Vagina (tissue), 2 donors: ENCODE results near the gene IL1RAPL2. TPM values are rescaled to one million over a fixed set of nuclear protein-coding genes. Genes with fewer than 3 reads are reported as not detected.

ENCODE experiments used
- DNase-seq, 2 donors: peaks; one replicate each; pipeline ENCODE4 v3.0.0-alpha.2; 2017; ENCODE audit errors: extremely low spot score in 2 of 2
- H3K27ac ChIP-seq: fragments of 200-600 bp; sonication (generic); one replicate; pipeline ENCODE4 v1.5.1; 2019
- H3K27me3 ChIP-seq: fragments of 200-600 bp; sonication (generic); one replicate; pipeline ENCODE4 v1.5.1; 2019
- H3K36me3 ChIP-seq, 2 donors: fragments of 200-600 bp; sonication (generic); one replicate each; pipeline ENCODE4 v1.5.1; 2017 to 2019
- H3K4me1 ChIP-seq: fragments of 200-600 bp; sonication (generic); one replicate; pipeline ENCODE4 v1.5.1; 2019
- H3K4me3 ChIP-seq, 2 donors: fragments of 200-600 bp; sonication (generic); 1 replicate in 1 of 2; 2 replicates in 1 of 2; pipeline ENCODE4 v1.5.1; 2016 to 2019
- H3K9me3 ChIP-seq: fragments of 200-600 bp; sonication (generic); one replicate; pipeline ENCODE4 v1.5.1; 2019
- POLR2A ChIP-seq, 2 donors: fragments of 450-650 bp; IDR thresholded peaks; one replicate each; pipeline ENCODE4 v1.6.1; 2017; ENCODE audit warnings: antibody characterized with exemption in 2 of 2, mild to moderate bottlenecking in 2 of 2, moderate library complexity in 2 of 2
- POLR2AphosphoS5 ChIP-seq, 2 donors: sonication (generic); formaldehyde crosslinking; IDR thresholded peaks; one replicate each; pipeline ENCODE4 v1.9.0; 2017; ENCODE audit warnings: antibody characterized with exemption in 2 of 2, mild to moderate bottlenecking in 2 of 2, low read depth in 1 of 2; ENCODE audit not compliant: insufficient read depth in 1 of 2
- intact Hi-C: fragments of 100-400 bp; cut with DNase I; formaldehyde crosslinking; loops from one replicate; pipeline ENCODE4 v1.15.1; 2023
- total RNA-seq: library from RNA; depleted of rRNA; stranded (reverse); fragments of >200 nt; gene quantifications from one replicate; pipeline ENCODE4 v1.2.3, GENCODE V29; 2016
- TF ChIP-seq, protein P1 (sequence below), 3 experiments: fragments of 450-650 bp in 2 of 3; fragments of 200-600 bp in 1 of 3; sonication (generic) in 1 of 3; IDR thresholded peaks; one replicate each; pipeline ENCODE4 v1.5.1; 2017 to 2019; ENCODE audit warnings: antibody characterized with exemption in 3 of 3, mild to moderate bottlenecking in 2 of 3, moderate library complexity in 2 of 3

IL1RAPL2 gene
- total RNA-seq, 1 donor from 2014 or later: 0.25 TPM

GRCh38 chrX:105618393-105619101, 1052.5 kb downstream of the IL1RAPL2 start:
- Histone ChIP-seq H3K36me3 (no peaks in the 10 kb centered on the region), H3K27me3 (no peaks in the 10 kb centered on the region), H3K27ac (no peak overlapping the region), H3K9me3 (no peaks in the 10 kb centered on the region), H3K4me1 (no peaks in the 10 kb centered on the region), H3K4me3 (no peak overlapping the region)
- intact Hi-C loops: no loop called here
- TF ChIP-seq POLR2AphosphoS5 (IDR thresholded peaks at IDR 0.05; ENCODE audit: insufficient read depth in 1 of 2, low read depth in 1 of 2): no peak
- TF ChIP-seq, protein P1, sequence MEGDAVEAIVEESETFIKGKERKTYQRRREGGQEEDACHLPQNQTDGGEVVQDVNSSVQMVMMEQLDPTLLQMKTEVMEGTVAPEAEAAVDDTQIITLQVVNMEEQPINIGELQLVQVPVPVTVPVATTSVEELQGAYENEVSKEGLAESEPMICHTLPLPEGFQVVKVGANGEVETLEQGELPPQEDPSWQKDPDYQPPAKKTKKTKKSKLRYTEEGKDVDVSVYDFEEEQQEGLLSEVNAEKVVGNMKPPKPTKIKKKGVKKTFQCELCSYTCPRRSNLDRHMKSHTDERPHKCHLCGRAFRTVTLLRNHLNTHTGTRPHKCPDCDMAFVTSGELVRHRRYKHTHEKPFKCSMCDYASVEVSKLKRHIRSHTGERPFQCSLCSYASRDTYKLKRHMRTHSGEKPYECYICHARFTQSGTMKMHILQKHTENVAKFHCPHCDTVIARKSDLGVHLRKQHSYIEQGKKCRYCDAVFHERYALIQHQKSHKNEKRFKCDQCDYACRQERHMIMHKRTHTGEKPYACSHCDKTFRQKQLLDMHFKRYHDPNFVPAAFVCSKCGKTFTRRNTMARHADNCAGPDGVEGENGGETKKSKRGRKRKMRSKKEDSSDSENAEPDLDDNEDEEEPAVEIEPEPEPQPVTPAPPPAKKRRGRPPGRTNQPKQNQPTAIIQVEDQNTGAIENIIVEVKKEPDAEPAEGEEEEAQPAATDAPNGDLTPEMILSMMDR (IDR thresholded peaks at IDR 0.05): no peak
- no peak for TF ChIP-seq POLR2A (IDR thresholded peaks at IDR 0.05)
- DNase-seq: no peak

- TF ChIP-seq POLR2AphosphoS5 (IDR thresholded peaks at IDR 0.05; ENCODE audit: insufficient read depth in 1 of 2, low read depth in 1 of 2): no peak
- Histone ChIP-seq H3K36me3 (no peaks in the 10 kb centered on the region), H3K9me3 (no peaks in the 10 kb centered on the region), H3K4me1 (no peaks in the 10 kb centered on the region), H3K27me3 (no peaks in the 10 kb centered on the region), H3K27ac (no peak overlapping the region), H3K4me3 (no peak overlapping the region)
- intact Hi-C loops: no loop called here
- DNase-seq: no peak
Measured at GRCh38 chrX:105634180-105634579, 1068.2 kb downstream of the IL1RAPL2 start.

DNA sequence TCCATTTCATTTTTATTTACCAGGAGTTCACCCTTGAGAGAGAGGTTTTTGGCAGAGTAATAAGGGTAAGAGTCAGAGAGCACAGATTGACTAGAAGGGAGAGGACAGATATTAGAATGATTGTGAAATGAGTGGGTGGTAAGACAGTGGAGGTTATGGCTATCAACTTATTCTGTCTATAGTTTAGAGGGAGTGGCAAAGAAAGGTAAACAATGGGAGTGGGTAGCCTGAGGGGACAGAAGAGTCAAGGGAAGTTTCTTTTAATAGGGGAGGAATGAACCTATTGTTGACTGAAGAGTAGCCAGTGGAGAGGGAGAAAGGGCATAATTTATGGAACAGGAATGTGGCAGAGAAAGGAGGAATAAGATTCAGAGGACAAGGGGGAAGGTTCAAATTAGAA, 1069.8 kb downstream of the IL1RAPL2 start:
- Histone ChIP-seq H3K36me3 (no peaks in the 10 kb centered on the region), H3K4me1 (no peaks in the 10 kb centered on the region), H3K27ac (no peak overlapping the region), H3K27me3 (no peaks in the 10 kb centered on the region), H3K4me3 (no peak overlapping the region), H3K9me3 (no peaks in the 10 kb centered on the region)
- no peak for DNase-seq
- TF ChIP-seq, protein P1 (IDR thresholded peaks at IDR 0.05): no peak
- no peak for TF ChIP-seq POLR2AphosphoS5 (IDR thresholded peaks at IDR 0.05; ENCODE audit: insufficient read depth in 1 of 2, low read depth in 1 of 2)
- TF ChIP-seq POLR2A (IDR thresholded peaks at IDR 0.05): no peak
- intact Hi-C loops: no loop called here

DNA sequence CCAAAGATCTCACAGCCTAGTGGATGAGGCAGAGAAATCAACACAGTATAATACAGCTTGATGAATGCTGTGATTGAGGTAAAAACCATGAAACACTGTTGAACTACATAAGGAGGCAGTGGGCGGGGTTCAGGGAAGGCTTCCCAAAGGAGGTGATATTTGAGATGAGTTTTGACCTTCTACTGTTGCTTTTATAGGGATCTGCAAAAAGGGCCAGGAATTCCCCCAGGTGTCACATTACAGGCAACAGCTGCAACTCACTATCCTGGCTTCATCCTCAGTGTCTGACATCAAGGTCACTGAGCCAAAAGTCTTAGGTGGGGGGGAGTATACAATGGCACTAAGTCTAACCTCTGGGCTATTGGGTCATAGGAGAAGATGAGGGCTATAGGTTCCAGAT, 1070.7 kb downstream of the IL1RAPL2 start:
- intact Hi-C loops: no loop called here
- Histone ChIP-seq H3K27me3 (no peaks in the 10 kb centered on the region), H3K9me3 (no peaks in the 10 kb centered on the region), H3K36me3 (no peaks in the 10 kb centered on the region), H3K4me1 (no peaks in the 10 kb centered on the region), H3K27ac (no peak overlapping the region), H3K4me3 (no peak overlapping the region)
- DNase-seq: no peak
- TF ChIP-seq POLR2A (IDR thresholded peaks at IDR 0.05) (no peak), POLR2AphosphoS5 (IDR thresholded peaks at IDR 0.05; ENCODE audit: insufficient read depth in 1 of 2, low read depth in 1 of 2) (no peak)
- TF ChIP-seq, protein P1 (IDR thresholded peaks at IDR 0.05): no peak

DNA sequence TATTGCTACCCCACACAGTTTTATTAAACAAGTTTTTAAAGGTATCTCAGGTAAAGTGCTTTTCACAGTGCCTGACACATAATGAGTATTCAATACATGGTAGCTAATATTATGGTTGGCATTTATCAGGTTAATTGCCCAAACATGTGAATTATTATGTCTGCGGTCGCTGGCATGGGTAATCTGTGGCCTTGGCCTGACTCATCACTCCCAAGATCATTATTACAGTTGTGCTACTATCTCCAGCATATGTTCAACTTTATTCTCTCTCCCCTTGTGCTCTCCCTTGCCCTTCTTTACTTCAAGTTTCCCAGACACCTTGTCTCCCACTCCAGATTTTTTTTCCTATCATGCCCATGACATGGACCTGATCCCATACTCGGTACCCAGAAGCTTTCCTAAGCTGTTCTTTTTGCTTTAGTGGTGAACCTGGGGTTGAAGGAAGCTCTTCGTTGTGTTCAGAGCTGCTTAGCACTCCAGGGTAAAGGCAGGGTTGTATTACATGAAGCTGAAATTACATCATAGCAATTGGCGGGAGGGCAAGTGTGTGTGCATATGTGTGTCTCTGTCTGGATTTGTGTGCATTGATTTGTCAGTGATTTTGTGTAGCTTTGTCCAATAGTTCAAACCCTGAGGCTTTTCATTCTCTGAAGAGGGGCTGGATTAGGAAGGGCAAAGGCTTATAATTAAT, 1079.8 kb downstream of the IL1RAPL2 start:
- no peak overlapping the region for H3K27ac ChIP-seq
- TF ChIP-seq POLR2AphosphoS5 (IDR thresholded peaks at IDR 0.05; ENCODE audit: insufficient read depth in 1 of 2, low read depth in 1 of 2): no peak
- TF ChIP-seq POLR2A (IDR thresholded peaks at IDR 0.05): no peak
- TF ChIP-seq, protein P1 (IDR thresholded peaks at IDR 0.05): no peak
- no peaks in the 10 kb centered on the region for H3K27me3 ChIP-seq
- intact Hi-C loops: no loop called here
- DNase-seq: no peak
- no peaks in the 10 kb centered on the region for H3K4me1 ChIP-seq
- H3K4me3 ChIP-seq: no peak overlapping the region
- H3K36me3 ChIP-seq: no peaks in the 10 kb centered on the region
- no peaks in the 10 kb centered on the region for H3K9me3 ChIP-seq
